NOMO-1 (cell line): ENCODE results near the gene BORCS6.
A peak's percentile ranks its signal among the peaks of the same experiment; 100 is the strongest.

Source experiments
- DNase-seq, 2 experiments: peaks; one replicate each; lab custom pipeline; 2025; ENCODE audit not compliant: unreplicated experiment in 2 of 2; lab: John Stamatoyannopoulos, UW

The BORCS6 gene

DNA sequence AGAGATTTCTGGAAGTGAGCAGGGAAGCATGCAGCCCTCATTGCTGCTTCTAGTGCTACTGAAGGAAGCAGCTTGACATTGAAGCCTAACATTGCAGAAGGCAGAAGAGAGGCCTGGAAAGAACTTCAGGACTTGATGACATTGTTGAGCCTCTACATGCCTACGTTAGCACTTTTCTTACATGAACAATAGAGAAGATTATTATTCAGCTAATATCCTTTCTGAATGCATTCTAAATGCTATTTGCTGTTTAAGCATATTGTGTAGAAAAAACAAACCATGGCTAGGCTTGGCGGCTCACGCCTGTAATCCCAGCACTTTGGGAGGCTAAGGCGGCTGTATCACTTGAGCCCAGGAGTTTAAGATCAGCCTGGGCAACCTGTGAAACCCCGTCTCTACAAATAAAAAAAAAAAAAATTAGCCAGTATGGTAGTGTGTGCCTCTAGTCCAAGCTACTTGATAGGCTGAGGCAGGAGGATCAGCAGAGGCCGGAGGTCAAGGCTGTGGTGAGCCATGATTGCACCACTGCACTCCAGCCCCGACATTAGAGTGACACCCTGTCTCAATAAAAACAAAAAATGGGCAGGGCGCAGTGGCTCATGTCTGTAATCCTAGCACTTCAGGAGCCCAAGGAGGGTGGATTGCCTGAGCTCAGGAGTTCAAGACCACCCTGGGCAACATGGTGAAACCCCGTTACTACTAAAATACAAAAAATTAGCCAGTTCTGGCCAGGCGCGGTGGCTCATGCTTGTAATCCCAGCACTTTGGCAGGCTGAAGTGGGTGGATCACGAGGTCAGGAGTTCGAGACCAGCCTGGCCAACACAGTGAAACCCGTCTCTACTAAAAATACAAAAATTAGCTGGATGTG, 22.6 kb upstream of the BORCS6 start:
- peak in 1 of 2 experiments; percentile 4 for DNase-seq

DNA sequence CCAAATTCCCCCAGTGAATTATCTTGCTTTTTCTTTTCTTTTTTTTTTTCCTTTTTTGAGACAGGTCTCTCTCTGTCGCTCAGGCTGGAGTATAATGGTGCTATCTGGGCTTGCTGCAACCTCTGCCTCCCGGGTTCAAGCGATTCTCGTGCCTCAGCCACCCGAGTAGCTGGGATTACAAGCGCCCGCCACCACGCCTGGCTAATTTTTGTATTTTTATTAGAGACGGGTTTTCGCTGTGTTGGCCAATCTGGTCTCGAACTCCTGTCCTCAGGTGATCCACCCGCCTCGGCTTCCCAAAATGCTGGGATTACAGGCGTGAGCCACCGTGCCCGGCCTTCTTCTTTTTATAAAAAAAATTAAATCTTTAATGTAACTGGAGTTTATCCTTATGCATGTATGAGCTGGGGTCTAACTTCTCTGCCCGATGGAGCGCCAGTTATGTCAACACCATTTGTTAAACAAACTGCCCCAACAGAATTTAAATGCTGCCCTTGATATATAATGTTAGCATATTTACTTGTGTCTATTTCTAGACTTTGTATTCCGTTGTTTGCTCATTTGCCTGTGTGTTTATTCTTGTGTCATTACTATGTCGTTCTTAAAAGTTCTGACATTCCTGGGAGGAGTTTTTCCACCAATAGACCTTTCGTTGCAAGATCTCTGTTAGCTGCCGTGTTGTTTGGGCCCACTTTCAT, 20.9 kb upstream of the BORCS6 start:
- DNase-seq: no peak

DNA sequence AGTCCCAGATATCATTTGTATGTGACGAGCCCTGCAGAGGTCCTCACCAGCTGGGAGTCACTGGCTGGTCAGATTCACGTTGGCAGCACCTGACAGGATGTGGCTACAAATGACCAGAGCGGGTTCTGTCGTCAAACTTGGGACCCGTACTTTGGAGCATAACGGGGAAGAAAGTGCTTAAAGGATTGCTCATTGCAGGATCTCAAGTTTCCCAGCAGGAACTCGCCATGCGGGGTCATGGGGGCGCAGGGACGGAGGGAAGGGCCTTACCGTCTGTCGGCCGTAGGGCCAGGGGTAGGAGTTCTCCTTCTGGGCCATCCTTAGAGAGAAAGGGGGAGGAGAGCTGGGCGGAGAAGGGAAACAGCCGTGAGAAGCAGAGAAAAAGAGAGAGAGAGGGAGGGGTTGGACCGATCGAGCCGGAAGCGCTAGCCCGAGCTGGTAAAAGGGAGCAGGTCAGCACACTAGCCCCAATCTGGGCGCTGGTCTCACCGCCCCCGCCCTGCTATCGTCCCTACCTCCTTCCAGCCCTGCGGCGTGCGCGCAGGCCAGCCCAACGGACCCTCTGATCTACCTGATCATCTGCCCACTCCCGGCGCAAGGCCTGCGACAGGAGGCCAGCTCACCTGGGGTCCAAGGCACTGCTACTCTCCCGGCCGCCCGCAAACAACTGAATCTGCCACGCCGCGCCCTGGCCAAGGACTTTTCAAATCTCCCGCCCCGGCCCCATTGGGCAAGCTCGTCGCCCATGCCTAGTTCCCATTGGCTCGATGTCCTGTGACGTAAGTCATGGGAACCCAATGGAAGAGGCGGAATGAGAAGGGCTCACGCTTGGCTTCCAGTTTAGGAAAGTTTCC, 20.2 kb upstream of the BORCS6 start, which contains the start of gene AURKB:
Gene AURKB, minus strand, starts transcription at position 669 of the 854 bp plus-strand sequence. Its CDS starts 351 bp downstream, at position 318.
- peak; percentile 88 to 91 for DNase-seq

GRCh38 chr17:8206536-8206935, 16.6 kb upstream of the BORCS6 start:
- DNase-seq: no peak

DNA sequence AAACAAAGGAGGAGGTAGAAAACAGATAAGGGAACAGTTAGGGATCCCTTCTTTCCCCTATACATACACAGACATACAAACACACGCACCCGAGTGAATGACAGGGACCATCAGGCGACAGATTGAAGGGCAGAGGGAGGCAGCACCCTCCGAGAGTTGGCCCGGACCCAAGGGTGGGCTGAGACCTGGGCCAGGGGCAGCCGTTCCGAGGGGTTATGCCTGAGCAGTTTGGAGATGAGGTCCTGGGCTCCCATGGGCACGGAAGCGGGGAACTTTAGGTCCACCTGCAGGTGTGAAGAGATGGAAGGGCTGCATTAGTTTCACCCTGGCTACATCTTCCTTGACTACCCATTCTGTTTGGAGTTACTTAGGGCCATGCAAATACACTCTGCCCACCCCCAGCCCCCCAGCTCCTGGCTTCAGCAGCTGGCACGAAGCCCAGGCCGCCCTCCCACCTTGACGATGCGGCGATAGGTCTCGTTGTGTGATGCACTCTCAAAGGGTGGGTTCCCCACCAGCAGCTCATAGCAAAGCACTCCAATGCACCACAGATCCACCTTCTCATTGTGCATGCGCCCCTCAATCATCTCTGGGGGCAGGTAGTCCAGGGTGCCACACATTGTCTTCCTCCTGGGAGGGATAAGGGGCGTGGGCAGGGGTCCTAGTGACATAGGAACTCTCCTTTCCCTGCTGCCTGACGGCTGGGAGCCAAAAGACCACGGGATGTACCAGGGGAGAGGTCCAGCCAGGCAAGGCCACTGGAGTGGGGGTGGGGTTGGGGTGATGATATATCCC, 15.0 kb upstream of the BORCS6 start:
- DNase-seq: no peak

DNA sequence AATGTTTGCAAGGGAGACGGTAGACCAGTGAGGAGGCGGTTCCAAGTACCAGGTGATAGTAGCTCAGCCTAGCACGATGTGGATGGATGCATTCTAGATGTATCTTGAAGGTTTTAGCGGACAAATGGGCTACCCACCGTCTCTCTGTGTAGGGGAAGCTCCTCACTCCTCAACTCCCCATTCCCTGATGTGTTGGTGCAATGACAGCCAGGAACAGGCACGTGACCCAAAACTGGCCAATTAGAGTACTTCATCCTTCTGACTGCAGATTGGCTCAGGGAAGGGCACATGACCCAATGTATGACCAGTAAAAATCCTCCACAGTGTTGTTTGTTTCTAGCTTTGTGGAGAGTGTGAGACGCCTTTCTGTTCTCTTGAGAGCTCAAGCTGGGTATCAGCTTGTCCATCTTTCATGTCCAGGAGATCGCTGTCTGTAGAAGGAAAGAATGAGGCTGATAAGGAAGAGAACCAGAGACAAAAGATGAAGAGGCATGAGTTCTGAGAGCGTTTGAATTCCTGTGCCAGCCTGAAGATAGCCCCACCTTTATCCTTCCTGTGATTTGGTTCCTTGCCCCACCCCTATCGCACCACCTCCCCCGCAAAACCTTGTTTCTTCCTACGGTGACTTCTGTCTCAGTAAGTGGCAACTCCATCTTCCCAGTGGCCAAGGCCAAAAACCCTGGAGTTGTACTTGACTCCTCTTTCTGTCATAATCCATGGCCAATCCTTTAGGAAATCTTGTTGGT, 2.3 kb upstream of the BORCS6 start:
- DNase-seq: peak; percentile 88 to 95

GRCh38 chr17:8190506-8190905, 526 bp upstream of the BORCS6 start:
- DNase-seq: no peak

DNA sequence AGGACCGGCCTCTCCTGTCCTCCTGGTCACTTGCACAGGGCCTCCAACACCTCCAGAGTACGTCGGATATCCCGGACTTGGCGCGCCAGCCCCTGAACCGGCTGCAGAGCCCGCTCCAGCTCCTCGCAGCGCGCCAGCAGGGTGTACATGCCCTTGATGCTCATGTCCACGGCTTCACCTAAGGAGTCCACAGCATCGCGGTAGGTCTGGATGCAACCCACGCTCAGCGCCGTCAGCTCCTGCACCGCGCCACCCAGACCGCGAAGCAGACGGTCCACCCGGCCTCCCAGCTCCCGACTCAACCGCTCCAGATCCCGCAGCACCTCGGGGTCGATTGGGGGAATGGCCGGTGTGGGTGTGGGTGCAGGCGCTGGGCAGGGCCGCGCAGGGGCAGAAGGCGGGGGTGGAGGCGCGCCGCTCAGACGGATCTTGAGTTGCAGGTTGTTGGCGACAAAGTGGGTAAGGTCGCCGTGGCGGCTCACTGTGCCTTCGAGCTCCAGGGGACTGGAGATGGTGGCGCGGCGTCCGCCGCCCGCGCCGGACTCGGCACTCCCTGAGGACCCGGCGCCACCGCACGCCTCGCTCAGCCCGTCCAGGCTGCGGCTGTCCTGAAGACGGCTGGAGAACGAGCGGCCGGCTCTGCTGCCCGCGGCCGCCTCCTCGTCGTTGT, 804 bp downstream of the BORCS6 start:
- no peak for DNase-seq

GRCh38 chr17:8188263-8188839, 1.6 kb downstream of the BORCS6 start:
- DNase-seq: no peak

DNA sequence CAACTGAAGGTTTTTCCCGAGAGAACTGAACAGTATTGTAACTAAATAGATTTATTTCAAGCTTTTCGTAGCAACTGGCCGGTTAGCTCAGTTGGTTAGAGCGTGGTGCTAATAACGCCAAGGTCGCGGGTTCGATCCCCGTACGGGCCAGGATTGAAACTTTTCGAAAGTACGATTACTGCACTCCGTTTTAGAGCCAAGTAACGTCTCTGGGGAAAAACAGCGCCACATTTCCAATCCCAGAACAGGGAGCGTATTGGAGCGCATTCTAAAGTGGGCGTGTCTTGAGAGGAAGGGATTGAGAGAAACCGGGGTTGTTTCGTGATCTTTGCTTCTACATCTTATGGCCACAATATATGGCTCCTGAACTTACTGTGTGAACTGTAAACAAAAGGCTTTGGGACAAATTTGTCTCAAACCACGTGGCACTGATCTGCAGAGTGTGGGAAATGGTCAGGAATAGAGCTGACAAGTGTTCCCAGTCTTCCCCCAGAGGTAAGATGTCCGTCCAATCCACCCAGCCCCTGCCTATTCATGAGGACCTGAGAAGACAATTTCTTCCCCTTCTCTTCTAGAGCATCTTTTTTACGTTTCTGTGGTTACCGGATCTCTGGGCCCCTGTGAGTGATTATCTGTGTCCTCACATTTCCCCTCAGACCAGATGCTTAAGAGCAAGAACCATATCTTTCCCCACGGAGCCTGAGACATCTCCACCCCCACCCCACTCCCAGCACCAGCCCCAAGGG, 2.3 kb downstream of the BORCS6 start:
- peak; percentile 93 to 97 for DNase-seq

GRCh38 chr17:8186787-8187516, 3.0 kb downstream of the BORCS6 start:
- DNase-seq: peak; percentile 88 to 89

DNA sequence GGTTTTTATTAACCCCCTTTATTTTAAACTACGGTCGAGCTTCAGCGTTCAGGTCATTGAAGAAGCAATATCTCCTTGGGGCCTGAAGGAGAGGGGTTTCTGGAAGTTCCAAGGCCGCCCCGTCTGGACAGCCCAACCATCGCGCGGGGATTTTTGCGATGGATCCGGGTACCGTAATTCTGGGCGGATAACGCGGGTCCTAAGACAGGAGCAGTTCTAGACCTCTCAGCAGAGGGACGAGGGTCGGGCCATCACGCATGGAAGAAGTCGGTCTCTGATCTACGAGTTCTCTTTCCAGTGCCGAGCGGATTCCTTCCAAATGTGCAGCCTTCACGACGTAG, 3.6 kb downstream of the BORCS6 start:
- no peak for DNase-seq

- DNase-seq: peak; percentile 41 to 53
Measured at GRCh38 chr17:8185582-8186445, 4.2 kb downstream of the BORCS6 start.

- no peak for DNase-seq
Measured at GRCh38 chr17:8176998-8177731, 12.8 kb downstream of the BORCS6 start.

DNA sequence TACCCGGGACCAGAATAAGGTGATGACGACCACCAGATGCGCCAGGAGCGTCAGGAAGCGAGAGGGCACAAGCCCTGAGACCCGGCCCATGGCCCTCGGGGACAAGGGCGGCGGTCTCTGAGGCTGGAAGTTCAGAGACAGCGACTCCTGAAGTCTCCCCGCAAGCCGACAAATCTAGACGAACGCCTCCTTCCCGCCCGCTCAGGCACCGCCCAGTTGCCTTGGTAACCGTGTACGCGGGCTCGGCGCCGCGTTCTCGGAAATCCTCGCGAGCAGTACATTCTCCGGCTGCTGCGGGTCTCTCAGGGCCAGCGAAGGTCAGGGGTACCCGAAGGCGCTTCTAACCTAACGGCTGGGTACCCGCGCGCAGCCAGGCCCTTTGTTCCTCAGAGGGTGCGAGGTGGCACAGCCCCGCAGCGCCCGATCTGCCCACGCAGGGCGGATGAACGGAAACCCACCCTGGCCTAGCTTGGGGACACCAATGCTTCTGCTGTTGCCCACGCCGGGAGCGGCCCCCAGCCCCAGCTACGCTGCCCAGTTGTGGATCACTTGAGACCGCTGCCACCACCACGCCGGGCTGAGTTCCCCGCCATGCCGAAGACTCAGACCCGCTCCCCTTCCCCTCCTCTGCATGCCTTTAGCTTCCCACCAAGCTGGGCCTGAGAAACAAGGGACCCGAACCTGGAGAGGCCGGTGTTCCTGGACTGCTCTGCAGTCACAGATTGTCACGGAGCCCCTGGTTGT, 13.6 kb downstream of the BORCS6 start, which contains the start of gene TMEM107:
Gene TMEM107, minus strand, starts transcription at position 184 of the 744 bp plus-strand sequence. Its CDS starts 94 bp downstream, at position 90.
- peak; percentile 81 to 86 for DNase-seq
